HG02759 (cell line): Measurements from ENCODE around the gene TNNC2.

ENCODE experiments used
- ATAC-seq: cut with Tn5 transposase; IDR thresholded peaks from one replicate; pipeline ENCODE4 v1.9.1; 2021; ENCODE audit warnings: mild to moderate bottlenecking, moderate library complexity; ENCODE audit not compliant: unreplicated experiment

Gene TNNC2

DNA sequence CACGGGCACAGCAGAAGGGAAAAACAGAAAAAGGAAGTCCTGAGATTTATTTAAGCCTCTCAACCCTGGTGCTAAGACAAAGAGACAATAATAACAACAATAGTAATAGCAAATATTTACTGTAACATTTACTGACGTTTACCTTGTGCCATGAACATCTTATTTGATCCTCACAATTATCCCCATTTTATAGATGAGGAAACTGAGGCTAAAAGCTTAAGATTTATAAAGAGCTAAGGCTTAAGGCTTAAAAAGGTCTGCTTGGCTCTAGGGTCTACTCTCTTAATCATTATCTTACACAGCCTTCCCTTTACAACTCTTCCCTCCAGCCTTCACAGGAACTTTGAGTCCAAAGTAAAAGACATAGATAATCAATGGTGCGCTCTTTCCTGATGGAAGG is 38.8 kb downstream of the TNNC2 start:
- ATAC-seq, result no peak

DNA sequence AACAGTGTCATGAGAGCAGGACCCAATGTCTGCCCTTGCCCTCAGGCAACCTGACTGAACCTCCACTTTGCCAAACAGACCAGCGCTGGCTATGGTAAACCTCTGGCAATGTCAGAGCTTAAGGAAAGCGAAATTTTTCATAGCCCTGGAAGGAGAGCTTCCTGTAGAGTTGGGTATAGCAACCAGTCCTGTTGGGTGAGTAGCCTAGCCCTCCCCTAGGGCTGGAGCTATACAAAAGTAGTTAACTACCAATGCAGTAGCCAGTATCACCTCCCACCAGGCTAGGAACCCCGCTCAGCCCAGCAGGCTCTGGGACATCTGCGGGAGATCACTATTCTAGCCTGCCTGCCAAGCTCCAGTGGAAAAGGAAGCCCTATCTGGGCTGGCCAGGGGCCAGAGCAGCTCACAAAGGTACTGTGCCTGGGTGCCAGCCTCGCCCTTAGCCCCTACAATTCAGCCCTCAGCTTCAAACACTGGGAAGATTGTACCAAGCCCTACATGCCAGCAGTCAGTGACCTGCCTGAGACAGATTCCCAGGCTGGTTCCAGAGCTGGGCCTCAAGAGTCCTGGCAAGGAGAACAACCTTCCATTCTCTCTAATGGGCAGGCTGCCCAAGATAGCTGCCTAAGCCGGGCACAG is 43.3 kb downstream of the TNNC2 start:
- no peak for ATAC-seq

DNA sequence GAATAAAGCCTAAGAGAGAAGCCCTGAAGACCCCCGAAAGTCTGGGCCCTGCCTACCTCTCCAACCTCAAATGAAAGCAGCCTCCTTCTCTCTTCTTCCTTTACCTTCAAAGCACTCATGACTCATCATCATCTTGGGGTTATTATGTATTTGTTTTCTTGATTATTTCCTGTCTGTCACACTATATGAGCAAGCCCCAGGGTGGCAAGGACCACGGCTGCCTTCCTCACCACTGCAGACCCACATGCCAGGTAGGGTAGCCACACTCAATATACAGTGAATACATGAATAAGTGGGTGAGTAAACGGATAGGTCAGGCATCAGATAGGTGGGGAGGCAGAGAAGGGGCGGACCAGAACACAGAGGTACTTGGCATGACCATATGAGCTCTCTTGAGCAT is 44.2 kb downstream of the TNNC2 start:
- no peak for ATAC-seq

DNA sequence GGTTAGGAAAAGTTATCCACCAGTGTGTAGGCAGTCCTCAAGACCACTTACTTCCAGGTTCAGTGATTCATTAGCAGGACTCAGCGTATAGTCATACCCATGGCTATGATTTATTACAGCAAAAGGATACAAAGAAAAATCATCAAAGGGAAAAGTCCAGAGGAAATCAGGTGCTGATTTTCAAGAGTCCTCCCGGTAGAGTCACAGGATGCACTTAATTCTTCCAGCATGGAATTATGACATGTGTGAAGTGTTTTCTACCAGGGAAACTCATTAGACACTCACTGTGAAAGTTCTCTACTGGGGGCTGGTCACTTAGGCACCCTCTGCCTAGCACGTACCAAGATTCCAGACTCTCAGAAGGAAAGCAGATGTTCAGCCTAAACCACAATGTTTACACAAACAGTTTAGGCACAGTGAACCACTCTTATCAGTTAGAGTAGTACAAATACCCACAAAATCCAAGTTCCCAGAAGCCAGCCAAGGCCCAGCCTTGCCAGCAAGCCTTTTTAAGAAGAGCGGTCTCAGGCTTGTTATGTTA is 45.7 kb downstream of the TNNC2 start:
- ATAC-seq, result no peak

DNA sequence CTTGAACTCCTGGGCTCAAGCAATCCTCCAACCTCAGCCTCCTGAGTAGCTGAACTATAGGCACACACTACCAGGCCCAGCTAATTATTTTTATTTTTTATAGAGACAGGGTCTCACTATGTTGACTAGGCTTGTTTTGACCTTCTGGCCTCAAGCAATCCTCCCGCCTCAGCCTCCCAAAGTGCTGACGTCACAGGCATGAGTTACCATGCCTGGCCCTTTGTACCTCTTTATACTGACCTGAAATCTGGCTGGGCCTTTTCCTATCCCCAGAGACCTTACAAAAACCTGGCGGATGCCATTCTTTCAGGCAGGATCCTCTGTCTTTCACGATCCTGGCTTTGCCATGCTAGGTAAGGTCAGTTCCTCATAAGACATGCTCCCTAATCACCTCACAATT is 47.0 kb downstream of the TNNC2 start:
- no peak for ATAC-seq

DNA sequence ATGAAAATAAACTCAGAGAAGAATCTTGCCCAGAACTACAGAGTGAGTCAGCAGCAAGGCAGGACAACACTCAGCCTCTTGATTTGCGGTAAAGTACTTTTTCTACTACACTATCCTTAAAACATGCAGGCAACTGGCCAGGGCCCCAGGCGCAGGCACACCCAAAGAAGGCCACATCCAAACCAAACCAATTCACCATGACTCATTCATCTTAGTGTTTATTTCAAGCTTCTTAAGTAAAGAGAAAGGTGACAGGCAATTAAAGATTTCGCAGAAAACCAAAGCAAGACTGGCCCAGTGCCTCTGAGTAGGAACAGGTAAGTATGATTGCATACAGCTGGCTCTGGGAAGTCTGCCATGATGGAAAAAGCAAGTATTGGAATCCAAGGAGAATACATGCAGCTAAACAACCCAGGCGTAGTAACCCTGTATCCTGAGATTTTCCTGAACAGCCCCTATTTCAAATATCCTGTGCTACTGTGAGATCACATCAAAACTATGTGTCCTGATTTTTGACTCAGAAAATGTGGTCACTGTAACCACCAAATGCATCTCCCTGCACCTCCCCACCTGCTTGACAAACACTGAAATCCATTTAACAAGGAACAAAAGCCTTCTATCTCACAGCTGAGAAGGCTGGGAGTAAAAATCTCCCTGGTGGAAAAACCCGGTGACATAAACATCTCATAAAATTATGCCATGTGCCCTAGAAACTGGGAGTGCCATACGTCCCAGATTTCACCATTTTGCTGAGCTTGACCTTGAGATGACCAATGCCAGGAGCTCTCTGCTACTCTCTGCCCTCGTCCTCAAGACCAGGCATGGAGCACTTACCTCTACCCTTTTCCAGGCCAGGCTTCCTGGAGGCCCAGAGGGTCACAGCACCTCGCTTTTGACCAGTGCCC is 47.8 kb downstream of the TNNC2 start:
- no peak for ATAC-seq

DNA sequence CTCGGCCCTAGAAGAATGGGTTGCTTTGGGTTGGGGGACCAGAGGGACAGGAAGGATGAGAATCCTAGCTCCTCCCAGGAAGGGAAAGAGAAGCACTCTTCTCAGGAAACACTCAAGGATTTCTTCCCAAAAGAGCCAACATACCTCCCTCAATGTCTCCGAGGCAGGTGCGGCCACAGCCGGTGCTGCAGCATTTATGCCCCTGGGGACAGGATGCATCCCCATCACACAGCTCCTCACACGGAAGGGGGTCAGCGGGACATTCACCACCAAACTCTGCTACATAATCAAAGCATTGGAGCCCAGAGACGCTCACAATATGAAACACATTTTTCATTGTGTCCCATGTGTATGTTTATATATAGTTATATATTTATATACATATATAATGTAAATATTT is 50.2 kb downstream of the TNNC2 start:
- ATAC-seq, result no peak

DNA sequence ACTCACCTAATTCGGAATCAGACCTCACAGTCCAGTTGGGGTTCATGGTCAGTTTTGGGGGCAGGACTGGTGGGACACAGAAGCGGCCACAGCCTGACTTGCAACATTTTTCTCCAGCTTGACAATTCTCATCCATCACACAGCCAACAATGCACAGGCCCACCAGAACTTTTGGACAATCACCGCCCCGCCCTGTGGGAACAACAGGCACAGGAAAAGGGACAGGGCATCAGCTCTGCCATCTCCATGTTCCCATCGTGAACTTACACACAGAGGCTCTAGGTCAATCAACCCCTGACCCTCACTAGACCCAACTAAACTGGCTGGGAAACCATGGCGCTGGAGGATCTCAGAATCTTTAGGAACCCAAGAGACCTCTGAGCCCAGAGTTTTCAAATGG is 51.7 kb downstream of the TNNC2 start:
- no peak for ATAC-seq

DNA sequence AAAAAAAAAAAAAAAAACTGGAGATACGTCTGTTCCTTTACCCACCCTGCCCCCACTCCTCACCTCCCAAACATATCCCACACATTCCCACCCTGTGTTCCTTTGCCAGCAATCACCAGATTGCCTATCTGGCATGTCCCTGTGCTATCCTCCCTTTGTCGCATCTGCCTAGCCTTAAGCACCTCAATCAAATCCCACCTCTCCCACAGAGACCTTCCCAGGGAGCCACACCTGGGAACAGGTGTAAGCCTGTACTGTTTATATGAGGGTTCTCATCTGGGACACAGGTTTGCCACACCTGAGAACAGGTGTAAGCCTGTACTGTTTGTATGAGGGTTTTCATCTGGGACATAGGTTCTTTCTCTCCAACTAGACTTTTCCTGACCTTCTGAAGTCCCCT is 52.2 kb downstream of the TNNC2 start:
- ATAC-seq, result no peak
